Thoracic aorta endothelial cell (primary cell): ENCODE measurements around the gene CSH1. TPM values are rescaled to one million over a fixed set of nuclear protein-coding genes. Genes with fewer than 3 reads are reported as not detected.

ENCODE experiments used
- small RNA-seq: library from RNA; depleted of rRNA; stranded (forward); fragments of <200 nt; gene quantifications from one replicate; pipeline ENCODE3, GENCODE V24; 2012
- total RNA-seq: library from RNA; depleted of rRNA; stranded (reverse); fragments of >200 nt; gene quantifications from 2 replicates; pipeline ENCODE4 v1.2.3, GENCODE V29; 2012

CSH1 gene
- not detected in 2 replicates for total RNA-seq

GRCh38 chr17:63896524-63897354 is at the start of gene CSH1:
Gene CSH1, minus strand, starts transcription at chr17:63896574. Its CDS starts 63 bp downstream, at chr17:63896511.

DNA sequence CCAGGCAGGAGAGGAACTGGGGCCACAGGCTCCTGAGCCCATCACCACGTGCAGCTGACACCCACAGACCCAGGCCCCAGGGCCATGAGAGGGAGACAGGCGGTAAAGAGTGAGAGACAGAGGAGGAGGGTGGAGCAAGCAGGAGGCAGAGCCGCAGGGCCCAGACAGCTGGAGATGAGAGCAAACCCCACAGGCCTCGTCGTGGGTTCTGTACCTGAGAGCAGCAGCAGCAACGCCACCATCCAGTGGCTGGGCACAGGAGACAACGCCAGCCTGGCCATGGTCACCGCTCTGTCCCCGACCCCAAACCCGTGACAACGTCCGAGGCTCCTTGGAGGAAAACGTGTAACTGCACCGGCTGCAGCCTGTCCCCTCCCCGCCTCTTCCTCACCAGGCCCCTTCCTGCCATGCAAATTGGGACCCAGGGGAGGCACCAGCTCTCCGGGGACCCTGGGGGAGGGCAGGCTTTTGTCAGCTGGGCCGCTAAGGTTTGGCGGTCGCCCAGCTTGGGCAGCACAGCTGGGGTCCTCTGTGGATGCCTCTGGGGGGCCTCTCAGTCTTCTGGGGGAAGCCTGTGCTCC is 35.7 kb upstream of the CSH1 start, which contains the start of gene CD79B:
Gene CD79B (minus strand): TSS at position 351 of the 581 bp plus-strand sequence. CDS start 70 bp downstream, at position 281.

DNA sequence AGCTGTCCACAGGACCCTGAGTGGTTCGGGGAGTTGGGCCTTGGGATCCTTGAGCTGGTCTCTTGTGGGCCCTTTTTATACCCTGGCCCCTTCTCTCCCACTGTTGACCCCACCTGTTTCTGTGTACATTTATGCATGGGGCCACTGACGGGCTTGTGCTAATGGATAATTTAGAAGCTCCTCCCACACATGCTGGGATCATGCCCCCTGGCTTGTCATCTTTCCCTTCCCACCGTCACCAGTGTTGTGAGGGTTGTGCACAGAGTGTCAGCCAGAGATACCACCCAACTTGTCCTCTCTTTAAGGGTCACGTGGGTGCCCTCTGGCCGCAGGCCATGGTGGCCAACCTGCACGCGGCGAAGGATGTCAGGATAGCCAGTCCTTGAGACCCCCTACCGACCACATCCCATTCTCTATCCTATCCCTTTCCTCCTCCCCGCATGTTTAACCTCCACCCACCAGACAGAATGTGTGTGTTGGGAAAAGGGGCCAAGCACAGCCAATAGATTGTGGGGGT is 22.5 kb upstream of the CSH1 start, which contains the start of gene GH1:
Gene GH1 (minus strand): TSS at position 51 of the 517 bp plus-strand sequence. CDS start 63 bp downstream, outside the sequence.

GRCh38 chr17:63911041-63911635 is 14.8 kb upstream of the CSH1 start, which contains the start of gene CSHL1:
Gene CSHL1, minus strand, starts transcription at chr17:63911258. Its CDS starts 62 bp downstream, at chr17:63911196.

DNA sequence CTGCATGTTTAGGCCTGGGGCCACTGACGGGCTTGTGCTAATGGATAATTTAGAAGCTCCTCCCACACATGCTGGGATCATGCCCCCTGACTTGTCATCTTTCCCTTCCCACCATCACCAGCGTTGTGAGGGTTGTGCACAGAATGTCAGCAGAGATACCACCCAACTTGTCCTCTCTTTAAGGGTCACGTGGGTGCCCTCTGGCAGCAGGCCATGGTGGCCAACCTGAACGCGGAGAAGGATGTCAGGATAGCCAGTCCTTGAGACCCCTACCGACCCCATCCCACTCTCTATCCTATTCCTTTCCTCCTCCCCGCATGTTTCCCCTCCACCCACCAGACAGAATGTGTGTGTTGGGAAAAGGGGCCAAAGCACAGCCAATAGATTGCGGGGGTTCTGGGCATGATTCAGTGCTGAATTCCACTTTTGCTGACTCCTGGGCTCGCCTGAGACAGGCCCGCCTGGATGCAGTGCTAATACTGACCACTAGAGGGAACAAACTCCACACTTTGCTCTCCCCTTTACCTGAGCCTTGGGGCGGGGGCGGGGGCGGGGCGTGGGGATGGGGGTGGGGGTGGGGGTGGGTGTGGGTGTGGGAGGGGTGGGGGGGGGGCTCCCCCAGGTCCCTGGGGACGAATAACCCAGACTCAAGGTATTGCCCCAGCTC is 14.3 kb downstream of the CSH1 start, which contains the start of gene GH2:
Gene GH2 (minus strand): TSS at position 10 of the 667 bp plus-strand sequence. CDS start 143 bp downstream, outside the sequence.

GRCh38 chr17:63873577-63873976 is 22.8 kb downstream of the CSH1 start, which contains the start of gene CSH2:
Gene CSH2, minus strand, starts transcription at chr17:63873677. Its CDS starts 63 bp downstream, at chr17:63873614.

Small RNA genes lying within 50 kb of the gene (small RNA-seq; reads per million reads assigned to genes)
- gene AC040958.1 (not detected), gene AC127029.1 (not detected), gene GH1 (not detected)

Other genes with a start within 250 kb of the CSH1 start
- gene LIMD2, start 196.4 kb downstream of the CSH1 start, total RNA-seq: 12.9 and 20.0 TPM in 2 replicates
- gene STRADA, start 154.8 kb downstream of the CSH1 start, total RNA-seq: 41.9 and 42.3 TPM in 2 replicates
- 108 and 133 TPM in 2 replicates for gene CCDC47, start 123.0 kb downstream of the CSH1 start, total RNA-seq
- gene DDX42, start 122.4 kb downstream of the CSH1 start, total RNA-seq: 122 and 130 TPM in 2 replicates
- gene PSMC5, start 69.1 kb downstream of the CSH1 start, total RNA-seq: 80.9 and 93.4 TPM in 2 replicates
- gene FTSJ3, start 68.9 kb downstream of the CSH1 start, total RNA-seq: 51.0 and 64.9 TPM in 2 replicates
- 46.5 and 71.5 TPM in 2 replicates for gene SMARCD2, start 53.9 kb downstream of the CSH1 start, total RNA-seq
- not detected in 2 replicates for gene CSH2, start 22.9 kb downstream of the CSH1 start, total RNA-seq
- not detected in 2 replicates for gene GH2, start 14.6 kb downstream of the CSH1 start, total RNA-seq
- not detected in 2 replicates for gene CSHL1, start 14.7 kb upstream of the CSH1 start, total RNA-seq
- not detected in 2 replicates for gene GH1, start 22.3 kb upstream of the CSH1 start, total RNA-seq
- 1.3 and 1.5 TPM in 2 replicates for gene CD79B, start 35.8 kb upstream of the CSH1 start, total RNA-seq
- 0.07 and 0.13 TPM in 2 replicates for gene SCN4A, start 76.3 kb upstream of the CSH1 start, total RNA-seq
- gene PRR29, start 101.8 kb upstream of the CSH1 start, total RNA-seq: 0.14 and 0.66 TPM in 2 replicates
- 898 and 963 TPM in 2 replicates for gene ICAM2, start 124.1 kb upstream of the CSH1 start, total RNA-seq
- 19.3 and 22.6 TPM in 2 replicates for gene ERN1, start 233.6 kb upstream of the CSH1 start, total RNA-seq